GM10847 (cell line): ENCODE results near the gene RGS5.

Experiments used
- POLR2A ChIP-seq: IDR thresholded peaks from 2 replicates; pipeline ENCODE4 v1.6.1; 2011; ENCODE audit not compliant: insufficient read length; ENCODE audit errors: extremely low read depth

Gene RGS5

DNA sequence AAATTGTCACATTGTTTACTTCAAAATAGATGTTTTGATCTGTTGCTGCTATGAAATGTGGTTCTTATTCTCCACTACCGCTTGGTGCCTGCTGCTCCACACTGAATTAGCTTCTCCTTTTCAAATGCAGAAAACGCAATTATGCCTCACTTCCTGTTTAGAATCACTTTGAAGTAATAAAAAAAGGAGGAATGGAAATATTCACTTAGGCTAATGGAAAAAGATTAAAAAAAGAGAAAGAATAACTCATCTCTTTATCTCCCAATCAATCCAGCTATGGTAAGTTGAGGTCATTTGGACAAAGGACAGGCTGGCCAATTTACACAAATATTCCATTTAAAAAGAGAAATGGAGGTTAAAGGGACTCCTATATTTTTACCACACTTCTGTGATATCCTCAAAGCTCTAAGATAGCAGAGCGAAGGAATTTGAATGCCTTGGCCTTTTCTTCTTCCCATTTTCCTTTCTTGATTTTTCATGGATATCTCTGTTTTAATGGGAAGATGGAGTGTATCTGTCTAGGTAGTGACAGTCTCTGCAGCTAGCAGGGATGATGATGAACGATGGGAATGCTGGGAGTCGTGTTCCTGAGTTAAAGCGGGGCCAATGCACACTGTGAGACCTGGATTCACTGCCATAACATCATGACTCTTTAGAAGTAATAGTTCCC is 35.7 kb downstream of the RGS5 start:
- TF ChIP-seq POLR2A, result no peak

- no peak for TF ChIP-seq POLR2A
These were observed 37.6 kb downstream of the RGS5 start for GRCh38 chr1:163165119-163165518.

- TF ChIP-seq POLR2A, result no peak
These were observed 38.7 kb downstream of the RGS5 start for GRCh38 chr1:163163881-163164582.

DNA sequence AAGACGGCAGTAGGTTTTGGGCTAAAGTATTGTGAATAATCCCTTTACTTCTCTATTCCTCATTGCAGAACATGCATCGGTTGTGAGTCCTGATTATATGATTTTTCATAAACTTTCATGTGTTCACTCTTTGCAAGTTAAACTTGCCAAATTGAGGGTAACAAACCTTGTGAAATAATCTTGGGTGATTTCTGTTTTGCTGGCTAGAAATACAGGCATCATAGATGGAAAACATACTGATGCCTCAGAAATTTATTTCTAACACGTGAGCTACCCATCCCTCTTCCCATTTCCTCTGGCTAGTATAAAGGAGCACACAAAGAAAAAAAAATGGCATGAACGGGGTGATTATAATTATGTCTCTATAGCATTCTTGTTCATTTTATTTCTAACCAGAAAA is 39.6 kb downstream of the RGS5 start:
- no peak for TF ChIP-seq POLR2A

- no peak for TF ChIP-seq POLR2A
These were observed 40.3 kb downstream of the RGS5 start for GRCh38 chr1:163162381-163162914.

DNA sequence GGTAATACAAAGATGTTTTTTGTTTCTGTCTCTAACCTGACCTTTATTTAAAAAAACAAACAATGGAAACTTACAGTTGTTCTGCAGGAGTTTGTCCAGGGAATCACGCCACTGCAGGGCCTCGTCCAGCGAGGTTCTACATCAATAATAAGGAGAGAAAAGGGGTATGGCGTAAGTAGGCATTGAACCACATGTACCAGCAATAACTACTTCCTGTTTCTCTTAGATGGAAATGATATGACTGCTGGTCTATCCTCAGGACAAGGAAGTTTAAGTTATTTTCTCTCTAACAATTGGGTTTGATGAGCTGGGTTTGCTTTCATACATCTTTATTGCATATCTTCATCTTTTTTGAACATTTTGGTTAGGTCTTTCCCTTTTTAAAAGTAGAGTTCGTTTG is 40.9 kb downstream of the RGS5 start:
- no peak for TF ChIP-seq POLR2A

GRCh38 chr1:163161337-163161736 is 41.4 kb downstream of the RGS5 start:
- TF ChIP-seq POLR2A, result no peak

GRCh38 chr1:163155606-163156005 is 47.1 kb downstream of the RGS5 start:
- no peak for TF ChIP-seq POLR2A

DNA sequence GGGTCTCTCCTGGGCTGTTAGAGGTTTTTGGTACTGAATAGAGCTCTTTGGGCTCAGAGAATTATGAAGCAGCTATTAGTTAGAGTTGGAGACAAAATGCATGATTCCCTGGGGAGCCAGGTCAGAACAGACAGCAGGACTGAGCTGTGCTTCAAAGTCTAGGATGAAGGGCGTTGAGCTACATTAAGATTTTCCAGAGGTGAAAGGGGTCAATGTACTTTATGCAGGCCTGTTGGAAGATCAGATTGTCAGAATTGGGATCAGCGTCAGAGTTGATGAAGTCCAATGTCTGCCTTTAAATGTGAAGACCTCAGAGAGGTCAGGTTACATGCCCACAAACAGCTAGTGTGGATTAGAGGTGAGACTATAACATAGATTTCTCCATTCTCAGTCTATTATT is 53.8 kb downstream of the RGS5 start:
- TF ChIP-seq POLR2A, result no peak

GRCh38 chr1:163147019-163147418 is 55.7 kb downstream of the RGS5 start:
- TF ChIP-seq POLR2A, result no peak

DNA sequence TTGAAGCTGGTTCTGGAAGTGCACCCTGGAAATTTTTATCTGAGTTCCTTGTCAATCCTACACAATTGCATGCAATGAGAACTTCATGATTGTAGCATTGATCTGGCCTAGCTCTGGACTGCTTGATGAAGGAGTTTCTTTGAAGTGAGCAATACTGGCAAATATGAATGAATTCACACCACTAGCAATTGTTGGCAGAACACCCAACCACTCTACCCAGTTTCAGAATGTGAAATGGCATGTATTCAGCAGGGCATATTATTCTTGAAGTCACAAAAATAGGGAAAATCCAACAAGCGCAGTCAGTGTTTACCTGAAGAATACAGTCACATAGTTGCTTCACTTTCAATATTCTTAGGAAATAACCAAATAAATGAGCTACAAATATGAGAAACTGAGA is 57.3 kb downstream of the RGS5 start:
- no peak for TF ChIP-seq POLR2A

GRCh38 chr1:163144418-163144817 is 58.3 kb downstream of the RGS5 start:
- TF ChIP-seq POLR2A, result no peak

DNA sequence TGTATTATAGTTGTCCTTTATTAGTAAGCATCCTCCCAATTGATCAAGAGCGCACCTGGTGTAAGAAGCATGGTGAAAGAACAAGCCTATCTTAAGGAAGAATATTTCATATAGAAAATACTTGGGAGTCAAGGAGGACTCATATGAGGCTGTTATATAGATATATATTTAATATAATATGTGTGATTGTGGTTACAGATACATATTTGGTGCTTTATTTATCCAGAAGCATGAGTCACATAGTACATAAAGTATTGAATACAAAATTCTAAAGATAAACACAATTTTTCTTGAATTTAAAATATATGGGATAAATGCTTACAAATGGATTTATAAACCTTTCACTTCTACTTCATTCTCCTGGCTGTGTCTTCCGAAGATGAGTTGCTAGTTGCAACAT is 60.6 kb downstream of the RGS5 start:
- no peak for TF ChIP-seq POLR2A

- no peak for TF ChIP-seq POLR2A
These were observed 61.2 kb downstream of the RGS5 start for GRCh38 chr1:163141556-163141955.

DNA sequence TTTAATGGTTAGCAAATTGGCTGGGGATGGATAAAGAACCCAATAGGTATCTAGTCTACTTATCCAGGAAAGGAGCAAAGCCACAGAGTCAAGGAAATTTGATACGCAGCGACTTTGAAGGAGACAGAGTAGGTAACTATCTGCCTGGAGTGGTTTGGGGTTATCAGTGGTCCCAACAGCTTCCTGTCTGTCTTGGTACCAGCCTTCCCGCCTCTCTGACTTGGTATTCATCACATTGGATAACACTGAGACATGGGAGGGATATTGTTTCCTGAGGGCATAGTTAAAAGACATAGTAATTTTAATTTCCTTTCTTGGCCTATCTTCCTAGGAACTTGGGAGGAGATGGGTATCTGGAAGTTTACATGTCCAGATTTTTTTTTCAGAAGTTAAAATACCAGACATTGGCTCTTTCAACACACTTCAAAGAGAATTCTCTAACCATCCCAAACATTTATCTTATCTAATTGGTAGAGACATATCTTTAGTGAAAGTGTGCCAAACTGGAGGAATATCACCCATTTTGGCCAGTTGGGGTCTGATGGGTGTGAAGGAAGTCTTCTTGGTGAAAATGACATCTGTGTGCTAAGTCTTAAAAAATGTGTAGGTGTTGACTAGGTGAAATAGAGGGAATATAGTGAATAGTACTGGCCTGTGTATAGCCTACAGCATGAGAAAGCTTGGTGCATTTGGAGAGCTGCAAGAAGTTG is 65.0 kb downstream of the RGS5 start:
- TF ChIP-seq POLR2A, result no peak

DNA sequence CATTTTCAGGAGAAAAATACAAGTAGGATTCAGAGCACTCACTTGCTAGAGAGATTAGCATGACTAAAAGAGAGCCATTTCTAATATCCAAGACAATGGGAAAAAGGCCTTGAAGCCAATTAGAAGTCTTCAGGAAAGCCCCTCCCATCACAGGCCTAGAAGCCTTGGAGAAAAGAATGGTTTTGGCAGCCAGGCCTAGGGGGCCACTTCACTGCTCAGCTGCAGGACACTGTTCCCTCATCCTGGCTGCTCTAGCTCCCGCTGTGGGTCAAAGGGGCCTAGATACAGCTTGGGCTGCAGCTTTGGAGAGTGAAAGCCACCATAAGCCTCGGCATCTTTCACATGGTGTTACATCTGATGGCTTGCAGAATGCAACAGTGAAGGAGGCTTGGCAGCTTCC is 70.7 kb downstream of the RGS5 start:
- TF ChIP-seq POLR2A, result no peak
